HG03135 (cell line): Measurements from ENCODE around the gene GPRASP2.

Experiments
- ATAC-seq: cut with Tn5 transposase; IDR thresholded peaks from one replicate; pipeline ENCODE4 v1.9.1; 2021; ENCODE audit warnings: mild to moderate bottlenecking, moderate library complexity; ENCODE audit not compliant: unreplicated experiment

GPRASP2 gene

DNA sequence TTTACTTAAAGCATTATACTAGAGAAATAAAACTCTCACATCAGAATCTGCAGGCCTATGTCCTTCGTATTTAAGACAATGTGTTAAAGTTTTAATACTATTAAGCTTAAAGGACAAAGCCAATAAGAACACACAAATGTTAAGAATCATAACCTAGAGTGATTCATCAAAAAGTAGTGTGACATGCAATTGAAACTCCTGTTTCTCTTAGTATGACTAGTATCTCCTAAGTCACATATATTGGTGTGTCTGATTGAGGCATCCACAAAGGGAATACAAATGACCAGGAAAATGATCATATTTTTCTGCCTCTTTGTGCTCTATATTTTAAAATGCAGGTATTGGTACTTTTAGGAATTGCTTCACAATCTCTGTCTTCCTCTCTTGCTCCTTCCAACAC lies 32.1 kb downstream of the GPRASP2 start:
- ATAC-seq = no peak

DNA sequence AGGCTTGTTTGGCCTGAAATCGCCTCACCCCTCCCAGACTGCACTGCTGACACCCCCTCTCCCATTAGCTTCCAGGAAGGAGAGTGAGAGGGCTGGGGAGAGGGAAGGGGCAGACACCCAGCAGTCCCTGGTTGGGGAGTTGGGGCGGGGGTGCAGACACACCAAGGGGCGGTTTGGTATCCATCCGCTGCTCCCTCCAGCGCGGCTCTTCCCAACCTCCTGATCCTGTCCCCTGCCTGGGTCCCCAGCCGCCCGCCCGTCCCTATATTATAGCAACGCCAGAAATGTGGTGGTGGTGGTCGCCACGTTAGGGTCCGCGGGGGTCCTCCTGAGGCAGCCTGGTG lies 33.2 kb downstream of the GPRASP2 start:
- no peak for ATAC-seq

- no peak for ATAC-seq
Observed at GRCh38 chrX:102745857-102746584, 33.8 kb downstream of the GPRASP2 start.

- no peak for ATAC-seq
Observed at GRCh38 chrX:102765217-102765616, 53.0 kb downstream of the GPRASP2 start.

DNA sequence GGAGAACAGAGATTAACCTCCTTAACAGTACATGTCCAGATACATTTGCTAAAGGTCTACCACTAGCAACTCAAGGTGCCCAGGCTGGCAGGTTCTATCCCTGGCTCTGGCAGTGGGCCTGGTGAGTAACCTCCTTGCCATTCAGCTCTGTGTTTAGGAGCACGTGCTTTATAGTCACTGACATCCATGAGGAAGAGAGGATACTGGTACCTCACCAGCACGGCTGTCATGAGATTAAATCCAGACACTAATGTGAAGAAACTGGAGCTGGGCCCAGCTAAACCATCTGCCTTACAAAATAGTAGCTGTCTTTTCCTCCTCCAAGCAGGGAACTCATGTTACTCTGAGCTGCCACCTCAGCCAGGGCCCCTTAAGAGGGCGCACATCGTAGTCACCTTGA lies 53.6 kb downstream of the GPRASP2 start:
- ATAC-seq = no peak

DNA sequence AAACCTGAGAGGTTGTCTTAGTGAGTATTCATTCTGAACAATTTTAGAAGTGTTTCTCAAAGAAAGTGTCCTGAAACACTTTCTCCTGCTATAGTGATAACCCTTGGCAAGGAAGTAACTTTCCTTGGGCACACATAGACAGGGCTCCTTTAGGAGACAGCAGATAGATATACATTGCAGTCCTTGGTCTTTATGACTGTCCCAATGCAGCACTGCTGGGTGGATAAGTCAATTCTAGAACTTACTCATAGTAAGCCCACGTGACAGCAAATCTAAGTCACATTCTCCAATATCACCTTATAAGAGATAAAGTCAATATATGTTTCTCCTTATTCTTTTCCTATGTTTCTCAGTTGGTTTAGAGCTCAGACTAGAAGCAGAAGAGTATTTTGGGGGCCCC lies 55.0 kb downstream of the GPRASP2 start:
- no peak for ATAC-seq
